ENCODE measurements around the gene PTMS. TPM values are rescaled to one million over a fixed set of nuclear protein-coding genes. Genes with fewer than 3 reads are reported as not detected.

Gene PTMS
- total RNA-seq, 4 donors from 2014 or later, result 105 to 853 (median 140) TPM

DNA sequence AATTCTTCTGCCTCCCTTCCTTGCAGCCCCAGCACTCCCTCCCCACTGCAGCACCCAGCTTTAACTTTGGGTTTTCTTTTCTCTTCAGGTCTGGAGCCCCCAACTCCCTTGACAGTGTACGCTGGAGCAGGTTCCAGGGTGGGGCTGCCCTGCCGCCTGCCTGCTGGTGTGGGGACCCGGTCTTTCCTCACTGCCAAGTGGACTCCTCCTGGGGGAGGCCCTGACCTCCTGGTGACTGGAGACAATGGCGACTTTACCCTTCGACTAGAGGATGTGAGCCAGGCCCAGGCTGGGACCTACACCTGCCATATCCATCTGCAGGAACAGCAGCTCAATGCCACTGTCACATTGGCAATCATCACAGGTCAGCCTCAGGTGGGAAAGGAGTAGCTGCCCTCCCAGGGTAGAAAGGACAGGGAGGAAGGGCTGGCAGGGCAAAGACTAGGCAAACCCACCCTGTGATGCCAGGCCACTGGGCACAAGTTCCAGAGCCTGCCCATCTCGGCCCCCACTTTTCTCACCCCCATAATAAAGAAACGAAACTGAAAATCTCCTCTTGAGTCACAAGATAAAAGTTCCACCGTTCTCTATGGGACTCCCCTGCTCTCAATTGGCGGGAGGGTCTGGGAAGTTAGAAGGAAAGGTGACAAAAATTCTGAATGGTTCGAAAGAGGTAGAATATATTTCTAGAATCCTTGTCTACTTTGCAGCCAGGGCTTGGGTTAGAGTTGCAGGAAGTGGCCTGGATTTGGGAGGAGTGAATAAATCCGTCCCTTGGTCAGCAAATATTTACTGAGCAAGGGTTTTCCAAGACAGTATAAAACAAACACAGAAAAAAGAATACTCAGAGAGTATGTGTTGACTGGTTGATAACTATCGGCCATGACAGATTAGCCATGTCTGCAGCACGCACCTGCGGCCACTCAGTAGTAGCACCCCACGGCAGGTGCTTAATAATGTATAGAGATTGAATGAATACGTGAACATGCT is 9.3 kb downstream of the PTMS start:
- no peaks in the 10 kb centered on the region for H3K9me3 ChIP-seq
- intact Hi-C loops (cut with DNase I; ENCODE audit: low total_unique reads), result no loop called here
- no peak for DNase-seq
- no peak for TF ChIP-seq POLR2A (IDR thresholded peaks at IDR 0.05)
- TF ChIP-seq, protein P1, sequence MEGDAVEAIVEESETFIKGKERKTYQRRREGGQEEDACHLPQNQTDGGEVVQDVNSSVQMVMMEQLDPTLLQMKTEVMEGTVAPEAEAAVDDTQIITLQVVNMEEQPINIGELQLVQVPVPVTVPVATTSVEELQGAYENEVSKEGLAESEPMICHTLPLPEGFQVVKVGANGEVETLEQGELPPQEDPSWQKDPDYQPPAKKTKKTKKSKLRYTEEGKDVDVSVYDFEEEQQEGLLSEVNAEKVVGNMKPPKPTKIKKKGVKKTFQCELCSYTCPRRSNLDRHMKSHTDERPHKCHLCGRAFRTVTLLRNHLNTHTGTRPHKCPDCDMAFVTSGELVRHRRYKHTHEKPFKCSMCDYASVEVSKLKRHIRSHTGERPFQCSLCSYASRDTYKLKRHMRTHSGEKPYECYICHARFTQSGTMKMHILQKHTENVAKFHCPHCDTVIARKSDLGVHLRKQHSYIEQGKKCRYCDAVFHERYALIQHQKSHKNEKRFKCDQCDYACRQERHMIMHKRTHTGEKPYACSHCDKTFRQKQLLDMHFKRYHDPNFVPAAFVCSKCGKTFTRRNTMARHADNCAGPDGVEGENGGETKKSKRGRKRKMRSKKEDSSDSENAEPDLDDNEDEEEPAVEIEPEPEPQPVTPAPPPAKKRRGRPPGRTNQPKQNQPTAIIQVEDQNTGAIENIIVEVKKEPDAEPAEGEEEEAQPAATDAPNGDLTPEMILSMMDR (IDR thresholded peaks at IDR 0.05), result no peak
- no peaks in the 10 kb centered on the region for H3K36me3 ChIP-seq
- H3K4me3 ChIP-seq, result no peak overlapping the region
- no peak overlapping the region for H3K27ac ChIP-seq
- no peaks in the 10 kb centered on the region for H3K27me3 ChIP-seq
- H3K4me1 ChIP-seq, result no peaks in the 10 kb centered on the region

DNA sequence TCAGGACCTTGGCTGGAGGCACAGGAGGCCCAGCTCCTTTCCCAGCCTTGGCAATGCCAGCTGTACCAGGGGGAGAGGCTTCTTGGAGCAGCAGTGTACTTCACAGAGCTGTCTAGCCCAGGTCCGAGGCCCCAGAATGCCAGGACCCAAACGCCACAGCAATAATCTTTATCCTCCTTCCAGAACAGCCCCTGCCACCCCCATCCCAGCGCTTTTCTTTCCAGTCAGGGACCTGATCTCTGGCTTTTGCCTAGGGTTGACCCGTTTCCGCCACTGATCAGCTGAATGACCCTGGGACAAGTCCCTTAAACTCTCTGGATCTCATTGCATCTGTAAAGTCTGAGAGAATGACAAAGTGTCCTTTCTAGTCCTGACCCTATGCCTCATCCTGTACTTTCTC is 11.2 kb downstream of the PTMS start:
- TF ChIP-seq, protein P1 (IDR thresholded peaks at IDR 0.05), result no peak
- TF ChIP-seq POLR2A (IDR thresholded peaks at IDR 0.05), result no peak
- H3K4me1 ChIP-seq, result no peaks in the 10 kb centered on the region
- H3K27ac ChIP-seq, result peak overlapping the region; percentile 83 to 84
- no peaks in the 10 kb centered on the region for H3K9me3 ChIP-seq
- no peaks in the 10 kb centered on the region for H3K27me3 ChIP-seq
- intact Hi-C loops (cut with DNase I; ENCODE audit: low total_unique reads), result no loop called here
- no peaks in the 10 kb centered on the region for H3K36me3 ChIP-seq
- H3K4me3 ChIP-seq, result no peak overlapping the region
- DNase-seq, result no peak

DNA sequence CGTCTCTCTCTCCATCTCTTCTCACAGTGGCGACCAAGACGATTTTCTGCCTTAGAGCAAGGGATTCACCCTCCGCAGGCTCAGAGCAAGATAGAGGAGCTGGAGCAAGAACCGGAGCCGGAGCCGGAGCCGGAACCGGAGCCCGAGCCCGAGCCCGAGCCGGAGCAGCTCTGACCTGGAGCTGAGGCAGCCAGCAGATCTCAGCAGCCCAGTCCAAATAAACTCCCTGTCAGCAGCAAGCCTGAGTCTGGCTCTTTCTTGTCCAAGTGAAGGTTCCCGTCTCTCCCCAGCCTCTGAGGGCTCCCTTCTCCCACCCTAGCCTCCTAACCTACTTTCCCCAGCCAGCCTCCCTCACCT is 12.0 kb downstream of the PTMS start:
- Histone ChIP-seq H3K27ac (peak overlapping the region; percentile 83 to 84), H3K4me3 (peak overlapping the region; percentile 33 to 38), H3K4me1 (no peaks in the 10 kb centered on the region), H3K9me3 (no peaks in the 10 kb centered on the region), H3K36me3 (no peaks in the 10 kb centered on the region), H3K27me3 (no peaks in the 10 kb centered on the region)
- intact Hi-C loops (cut with DNase I; ENCODE audit: low total_unique reads), result no loop called here
- peak in 1 of 2 donors; percentile 71 for DNase-seq
- TF ChIP-seq, protein P1 (IDR thresholded peaks at IDR 0.05), result no peak
- no peak for TF ChIP-seq POLR2A (IDR thresholded peaks at IDR 0.05)

DNA sequence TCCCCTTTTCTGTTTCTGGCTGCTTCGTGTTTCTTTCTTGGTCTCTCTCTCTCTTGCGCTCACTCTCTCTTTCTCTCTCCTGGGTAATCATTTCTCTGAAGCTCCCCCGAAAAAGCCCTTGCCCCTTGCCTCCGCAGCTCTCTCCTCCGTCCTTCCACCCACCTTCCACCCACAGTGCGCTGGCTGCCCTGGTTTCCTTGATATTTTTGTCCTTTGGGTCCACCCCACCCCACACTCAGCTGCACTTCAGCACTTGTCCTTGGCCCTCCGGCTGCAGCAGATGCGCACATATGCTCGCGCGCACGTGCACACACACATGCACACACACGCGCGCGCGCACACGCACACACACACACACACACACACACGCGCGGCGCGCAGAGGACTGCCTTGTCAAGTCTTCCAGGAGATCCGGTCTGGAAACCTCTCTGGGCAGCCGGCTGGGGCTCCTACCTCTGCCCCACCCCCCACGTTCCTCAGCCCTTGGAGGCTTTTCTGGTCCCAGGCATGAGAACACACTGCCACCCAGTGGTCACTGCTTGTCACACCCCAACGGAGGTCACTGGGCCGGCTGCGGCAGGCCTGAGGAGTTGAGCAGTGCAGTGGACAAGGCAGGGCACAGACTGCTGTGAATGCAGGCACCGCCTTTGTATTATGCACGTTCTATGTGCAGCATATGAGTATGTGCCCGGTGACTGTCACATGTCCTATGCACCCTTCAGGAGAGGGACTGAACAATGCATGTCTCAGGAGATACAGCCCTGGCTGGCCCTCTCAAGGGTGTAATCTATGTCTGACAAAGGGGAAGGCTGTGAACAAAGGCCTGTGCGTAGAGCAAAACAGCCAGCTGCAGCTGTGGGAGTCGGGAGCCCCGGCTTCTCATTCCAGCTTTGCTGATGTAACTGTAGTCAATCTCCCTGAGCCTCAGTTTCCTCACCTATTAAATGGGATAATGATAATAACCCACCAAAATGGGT is 12.7 kb downstream of the PTMS start:
- DNase-seq, result peak; percentile 96 to 97
- H3K9me3 ChIP-seq, result no peaks in the 10 kb centered on the region
- no peaks in the 10 kb centered on the region for H3K27me3 ChIP-seq
- TF ChIP-seq, protein P1 (IDR thresholded peaks at IDR 0.05), result peak; percentile 93 to 99 (median 97)
- peak in 1 of 2 donors; percentile 37 for TF ChIP-seq POLR2A (IDR thresholded peaks at IDR 0.05)
- peak overlapping the region; percentile 83 to 84 for H3K27ac ChIP-seq
- no peaks in the 10 kb centered on the region for H3K36me3 ChIP-seq
- H3K4me3 ChIP-seq, result peak overlapping the region; percentile 33 to 38
- intact Hi-C loops (cut with DNase I; ENCODE audit: low total_unique reads), result no loop called here
- no peaks in the 10 kb centered on the region for H3K4me1 ChIP-seq
